ENCODE data around the gene SCRT2. TPM values are rescaled to one million over a fixed set of nuclear protein-coding genes. Genes with fewer than 3 reads are reported as not detected.
"Not testable (repeated sequence)": the region's sequence is repeated elsewhere in the genome, so short reads cannot be mapped to it uniquely, and the experiment has no call there.

The SCRT2 gene
- total RNA-seq, result not detected in 2 replicates

- DNase-seq (ENCODE audit: low read depth), result no peak
- no peak for TF ChIP-seq CTCF (conservative IDR thresholded peaks at IDR 0.05; ENCODE audit: low read depth, low read length)
- no peak within 1 kb of the TSS for H3K4me3 ChIP-seq (ENCODE audit: low read depth, low read length)
Observed at GRCh38 chr20:675453-676314, at the start of gene SCRT2. TSS of gene SCRT2 (minus strand) at chr20:675802. CDS start at chr20:675601, 201 bp downstream.

- DNase-seq (ENCODE audit: low read depth), result not testable (repeated sequence)
Observed at GRCh38 chr20:724797-725196, 49.2 kb upstream of the SCRT2 start.

GRCh38 chr20:723756-724155 is 48.2 kb upstream of the SCRT2 start:
- DNase-seq (ENCODE audit: low read depth), result no peak

More at GRCh38 chr20:724797-725196, 49.2 kb upstream of the SCRT2 start:
- not testable (repeated sequence) for H3K4me3 ChIP-seq (ENCODE audit: low read depth, low read length)

GRCh38 chr20:722822-723644 is 47.4 kb upstream of the SCRT2 start:
- H3K4me3 ChIP-seq (ENCODE audit: low read depth, low read length), result no peak overlapping the region
- no peak for DNase-seq (ENCODE audit: low read depth)
- TF ChIP-seq CTCF (conservative IDR thresholded peaks at IDR 0.05; ENCODE audit: low read depth, low read length), result no peak

More at GRCh38 chr20:723756-724155, 48.2 kb upstream of the SCRT2 start:
- H3K4me3 ChIP-seq (ENCODE audit: low read depth, low read length), result no peak overlapping the region
- TF ChIP-seq CTCF (conservative IDR thresholded peaks at IDR 0.05; ENCODE audit: low read depth, low read length), result no peak

GRCh38 chr20:721876-722275 is 46.3 kb upstream of the SCRT2 start:
- no peak overlapping the region for H3K4me3 ChIP-seq (ENCODE audit: low read depth, low read length)
- no peak for DNase-seq (ENCODE audit: low read depth)
- no peak for TF ChIP-seq CTCF (conservative IDR thresholded peaks at IDR 0.05; ENCODE audit: low read depth, low read length)

- DNase-seq (ENCODE audit: low read depth), result no peak
- no peak for TF ChIP-seq CTCF (conservative IDR thresholded peaks at IDR 0.05; ENCODE audit: low read depth, low read length)
- no peak overlapping the region for H3K4me3 ChIP-seq (ENCODE audit: low read depth, low read length)
Observed at GRCh38 chr20:719816-720215, 44.2 kb upstream of the SCRT2 start.

GRCh38 chr20:719068-719467 is 43.5 kb upstream of the SCRT2 start:
- no peak for TF ChIP-seq CTCF (conservative IDR thresholded peaks at IDR 0.05; ENCODE audit: low read depth, low read length)
- DNase-seq (ENCODE audit: low read depth), result no peak
- no peak overlapping the region for H3K4me3 ChIP-seq (ENCODE audit: low read depth, low read length)
